GM15510 (cell line): ENCODE measurements around the gene COMMD4.

Experiments
- POLR2A ChIP-seq: IDR thresholded peaks from 3 replicates; pipeline ENCODE4 v1.6.1; 2011; ENCODE audit warnings: borderline replicate concordance; ENCODE audit not compliant: insufficient read length; ENCODE audit errors: extremely low read depth

COMMD4 gene

DNA sequence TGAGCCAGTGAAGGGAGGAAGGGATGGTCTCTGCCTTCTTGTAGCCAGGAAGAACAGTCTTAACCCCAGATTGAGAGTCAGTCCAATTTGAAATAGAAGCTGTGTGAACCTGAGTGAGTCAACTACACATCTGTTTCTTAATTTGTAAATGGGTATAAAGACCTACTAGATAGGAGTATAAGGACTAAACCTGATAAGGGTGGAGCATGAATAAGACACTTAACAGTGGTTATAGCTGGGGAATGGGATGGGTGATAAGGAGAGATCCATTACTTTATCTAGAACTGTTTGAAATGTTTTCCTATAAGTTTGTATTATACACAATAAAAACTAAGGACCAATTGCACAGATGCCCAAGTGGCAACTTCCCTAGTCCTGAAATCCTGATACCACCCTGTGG lies 31.1 kb downstream of the COMMD4 start:
- TF ChIP-seq POLR2A, result no peak

DNA sequence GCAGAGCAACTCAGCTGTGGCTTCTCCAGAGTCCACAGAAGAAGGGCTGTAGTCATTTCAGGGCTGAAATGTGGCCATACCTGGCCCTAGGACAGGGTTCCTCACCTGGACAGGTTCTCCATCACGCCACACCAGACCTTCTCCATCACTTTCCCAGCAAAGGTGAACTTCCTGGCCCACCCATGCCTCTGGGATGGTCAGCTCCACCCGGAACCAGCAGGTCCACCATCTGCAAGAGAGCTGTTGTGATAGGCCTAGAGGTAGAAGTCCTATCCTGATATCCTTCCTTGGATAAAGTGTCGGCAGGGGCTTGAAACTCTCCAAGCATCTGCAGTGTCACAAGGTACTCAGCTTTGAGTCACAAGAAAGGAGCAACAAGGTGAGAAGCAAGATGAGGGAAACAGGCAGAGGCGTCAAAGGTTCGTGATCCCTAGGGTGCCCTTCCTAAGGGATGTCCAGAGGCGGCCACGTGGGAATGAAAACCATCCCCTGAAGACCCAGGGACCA lies 31.6 kb downstream of the COMMD4 start:
- no peak for TF ChIP-seq POLR2A

DNA sequence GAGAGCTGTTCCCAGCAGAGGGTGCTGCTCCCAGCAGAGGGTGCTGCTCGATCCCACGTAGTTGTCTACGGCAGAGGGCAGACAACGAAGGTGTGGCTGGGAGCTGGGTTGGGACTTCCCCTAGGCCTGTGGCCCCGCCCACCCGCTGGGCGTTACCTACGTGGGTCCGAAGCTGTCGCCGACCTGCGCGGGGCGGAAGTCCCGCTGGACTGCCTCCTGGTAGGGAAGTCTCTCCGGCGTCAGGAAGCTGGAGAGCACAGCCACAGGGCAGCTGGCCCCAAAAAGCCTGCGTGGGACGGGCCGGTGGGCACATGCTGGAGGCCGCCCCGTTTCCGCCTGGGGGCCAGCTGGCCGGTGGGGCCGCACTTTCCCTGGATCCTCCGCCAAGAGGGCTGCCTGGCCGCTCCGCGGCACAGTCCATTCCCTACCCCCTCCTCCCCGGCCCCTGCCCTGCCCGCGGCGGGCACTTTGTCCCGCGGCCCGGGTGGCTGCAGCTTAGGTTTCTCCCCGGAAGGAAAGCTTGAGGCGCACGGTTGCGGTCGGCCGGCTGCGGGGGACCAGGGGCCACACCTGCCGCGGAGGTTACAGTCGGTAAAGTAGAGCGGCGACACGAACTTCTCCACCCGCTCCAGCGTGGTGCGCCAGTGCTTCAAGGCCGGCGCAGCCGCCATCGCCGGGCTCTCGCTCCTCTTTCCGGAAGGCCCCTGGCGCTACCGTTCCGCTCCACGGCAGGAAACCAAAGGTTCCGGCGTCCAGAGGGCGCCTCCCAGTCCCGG lies 32.2 kb downstream of the COMMD4 start, which contains the start of gene MAN2C1:
TSS of gene MAN2C1 (minus strand) at position 695 of the 776 bp plus-strand sequence. CDS start at position 671, 24 bp downstream.
- peak; percentile 94 for TF ChIP-seq POLR2A

DNA sequence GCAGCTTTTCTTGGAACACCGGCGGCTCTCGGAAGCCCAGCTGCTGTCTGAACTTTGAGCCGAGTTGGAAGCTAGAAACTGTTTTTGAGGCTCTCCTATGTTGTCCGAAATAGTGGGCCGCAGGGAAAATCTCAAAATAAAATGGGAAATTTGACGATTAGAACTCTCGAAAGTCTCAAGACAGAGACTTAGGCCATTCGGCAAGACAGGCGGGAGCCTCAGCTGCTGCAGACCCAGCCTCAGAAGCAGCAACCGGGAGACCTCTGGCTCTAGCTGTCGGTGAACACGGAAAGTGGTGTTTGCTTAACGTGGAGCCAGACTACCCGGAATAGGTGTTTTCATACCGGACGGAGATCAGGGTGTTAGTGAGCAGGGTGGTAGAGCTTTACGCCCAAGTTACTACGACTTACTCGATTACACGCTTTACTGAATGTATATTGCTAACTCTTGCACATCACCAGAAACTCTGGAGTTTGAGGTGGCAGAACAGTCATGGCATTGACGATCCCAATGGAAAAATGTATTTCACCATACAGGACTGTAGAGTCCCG lies 32.9 kb downstream of the COMMD4 start:
- no peak for TF ChIP-seq POLR2A

DNA sequence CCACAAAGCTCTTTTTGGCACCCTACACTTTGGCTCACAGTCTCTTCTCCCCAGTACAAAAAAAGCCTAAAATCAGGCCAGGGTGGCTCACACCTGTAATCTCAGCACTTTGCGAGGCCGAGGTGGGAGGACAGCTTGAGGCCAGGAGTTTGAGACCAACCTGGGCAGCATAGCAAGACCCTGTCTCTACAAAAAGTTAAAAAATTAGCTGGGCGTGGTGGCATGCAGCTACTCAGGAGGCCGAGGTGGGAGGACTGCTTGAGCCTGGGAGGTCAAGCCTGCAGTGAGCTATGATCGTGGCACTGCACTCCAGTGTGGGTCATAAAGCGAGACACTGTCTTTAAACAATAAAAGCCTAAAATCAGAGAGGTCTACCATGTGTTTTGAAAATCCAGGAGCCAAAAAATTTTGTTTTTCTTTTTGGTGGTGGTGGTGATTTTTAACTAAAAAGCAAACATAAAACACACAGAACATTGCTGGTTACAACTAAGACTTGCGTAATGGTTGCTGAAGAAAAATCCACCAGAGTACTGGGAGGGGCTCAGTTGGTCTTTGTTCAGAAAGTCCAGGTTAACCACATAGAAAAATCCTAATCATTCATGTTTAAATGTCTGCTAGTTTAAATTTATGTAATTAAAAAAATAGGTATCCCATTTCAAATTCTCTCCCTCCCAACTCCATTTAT lies 34.2 kb downstream of the COMMD4 start:
- no peak for TF ChIP-seq POLR2A

DNA sequence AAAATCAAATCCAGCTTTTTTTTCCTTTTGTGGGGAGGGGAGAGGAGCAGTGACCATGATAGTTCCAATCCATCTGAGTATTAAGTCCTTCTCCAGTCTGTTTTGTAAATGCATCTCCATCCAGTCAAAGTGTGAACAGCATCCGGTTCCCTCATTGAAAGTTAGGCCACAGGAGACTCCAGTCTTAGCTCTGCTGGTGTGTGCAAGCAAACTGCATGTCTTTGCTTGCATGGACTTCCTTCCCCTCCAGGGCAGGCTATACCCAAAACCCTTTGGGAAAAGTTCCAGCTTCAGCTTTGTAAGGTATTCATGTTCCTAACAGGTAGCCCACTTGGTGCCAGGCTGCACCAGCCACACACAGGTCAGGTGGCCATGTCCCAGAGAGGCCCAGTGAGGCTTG lies 35.6 kb downstream of the COMMD4 start:
- no peak for TF ChIP-seq POLR2A

DNA sequence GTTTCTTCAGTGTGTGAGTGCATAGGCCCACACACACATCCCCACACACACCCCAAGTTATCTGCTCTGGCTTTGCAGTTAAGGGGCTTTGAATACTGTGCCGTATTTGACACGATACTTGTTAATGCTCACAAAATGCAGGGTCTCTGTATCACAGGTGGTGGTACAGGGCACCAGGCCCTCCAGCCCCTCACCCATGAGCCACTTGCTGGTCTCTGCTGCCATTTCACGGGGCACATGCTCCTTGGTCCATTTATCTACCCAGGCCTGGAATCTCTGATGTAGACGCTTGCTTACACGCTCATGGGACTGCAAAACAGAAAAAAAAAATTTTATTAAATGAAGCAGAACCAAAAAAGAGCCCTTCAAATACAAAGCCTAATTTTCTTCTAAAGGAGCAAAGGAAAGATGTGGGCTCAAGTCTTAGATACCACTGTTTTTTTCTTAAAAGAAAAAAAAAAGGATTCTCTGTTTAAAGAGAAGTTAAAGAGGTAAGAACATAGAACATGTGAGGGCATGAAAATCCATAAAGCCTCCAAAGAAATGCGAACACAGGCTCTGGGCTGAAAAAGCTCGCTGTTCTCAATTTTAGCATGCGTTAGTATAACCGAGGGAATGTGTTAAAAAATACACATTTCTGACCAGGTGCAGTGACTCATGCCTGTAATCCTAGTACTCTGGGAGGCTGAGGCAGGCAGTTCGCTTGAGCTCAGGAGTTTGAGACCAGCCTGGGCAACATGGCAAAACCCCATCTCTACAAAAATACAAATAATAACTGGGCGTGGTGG lies 36.2 kb downstream of the COMMD4 start:
- no peak for TF ChIP-seq POLR2A

DNA sequence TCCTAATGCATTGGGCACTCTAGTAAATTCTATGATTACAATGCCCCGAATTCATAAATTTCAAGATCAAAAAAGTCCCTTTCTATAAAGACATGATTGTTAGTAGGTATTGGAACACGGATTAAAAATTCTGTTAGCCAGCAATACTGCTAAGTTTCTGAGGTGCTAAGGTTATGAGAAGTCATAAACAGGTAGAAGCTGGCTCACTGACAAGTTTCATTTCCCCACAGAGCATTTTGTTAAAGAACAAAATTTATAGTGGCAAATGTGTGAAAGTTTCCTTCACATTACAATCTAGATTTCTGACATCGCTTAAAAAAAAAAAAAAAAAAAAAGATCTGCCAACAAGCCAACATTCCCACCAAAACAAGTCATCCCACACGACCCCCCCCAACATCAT lies 44.9 kb downstream of the COMMD4 start:
- no peak for TF ChIP-seq POLR2A
